Measurements from ENCODE around the gene SEMA5A.

SEMA5A gene

DNA sequence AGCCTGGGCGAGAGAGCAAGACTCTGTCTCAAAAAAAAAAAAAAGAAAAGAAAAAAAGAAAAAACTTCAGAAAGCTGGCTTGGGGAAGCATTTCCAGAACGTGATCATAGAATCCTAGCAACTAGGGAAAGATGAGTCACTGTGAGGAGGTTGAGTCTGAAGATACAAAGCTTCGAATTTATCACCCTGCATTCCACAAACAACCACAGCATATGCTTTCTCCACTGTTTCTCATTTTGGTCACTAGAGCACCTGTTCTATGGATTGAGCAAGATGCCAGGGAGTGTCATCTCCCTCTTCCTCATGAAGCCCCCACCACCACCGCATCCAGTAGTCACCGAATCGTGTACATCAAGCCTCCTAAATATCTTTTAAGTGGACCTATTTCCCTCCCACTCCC is 37.9 kb downstream of the SEMA5A start:
- no peak overlapping the region for H3K9ac ChIP-seq (ENCODE audit: low read length)
- no peak for DNase-seq
- no peaks in the 10 kb centered on the region for H3K27me3 ChIP-seq (replicated peaks; ENCODE audit: insufficient read depth, low read length)
- no peak overlapping the region for H3K4me3 ChIP-seq (ENCODE audit: low read length)
- no peak for TF ChIP-seq EZH2 (optimal IDR thresholded peaks at IDR 0.05; ENCODE audit: low read depth, low read length)
- no peak for TF ChIP-seq EZH2phosphoT487 (IDR thresholded peaks at IDR 0.05; ENCODE audit: low read length)
- TF ChIP-seq, protein P1, sequence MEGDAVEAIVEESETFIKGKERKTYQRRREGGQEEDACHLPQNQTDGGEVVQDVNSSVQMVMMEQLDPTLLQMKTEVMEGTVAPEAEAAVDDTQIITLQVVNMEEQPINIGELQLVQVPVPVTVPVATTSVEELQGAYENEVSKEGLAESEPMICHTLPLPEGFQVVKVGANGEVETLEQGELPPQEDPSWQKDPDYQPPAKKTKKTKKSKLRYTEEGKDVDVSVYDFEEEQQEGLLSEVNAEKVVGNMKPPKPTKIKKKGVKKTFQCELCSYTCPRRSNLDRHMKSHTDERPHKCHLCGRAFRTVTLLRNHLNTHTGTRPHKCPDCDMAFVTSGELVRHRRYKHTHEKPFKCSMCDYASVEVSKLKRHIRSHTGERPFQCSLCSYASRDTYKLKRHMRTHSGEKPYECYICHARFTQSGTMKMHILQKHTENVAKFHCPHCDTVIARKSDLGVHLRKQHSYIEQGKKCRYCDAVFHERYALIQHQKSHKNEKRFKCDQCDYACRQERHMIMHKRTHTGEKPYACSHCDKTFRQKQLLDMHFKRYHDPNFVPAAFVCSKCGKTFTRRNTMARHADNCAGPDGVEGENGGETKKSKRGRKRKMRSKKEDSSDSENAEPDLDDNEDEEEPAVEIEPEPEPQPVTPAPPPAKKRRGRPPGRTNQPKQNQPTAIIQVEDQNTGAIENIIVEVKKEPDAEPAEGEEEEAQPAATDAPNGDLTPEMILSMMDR (IDR thresholded peaks at IDR 0.05; ENCODE audit: low read length): no peak
- no peaks in the 10 kb centered on the region for H3K9me3 ChIP-seq (replicated peaks; ENCODE audit: insufficient read depth, low read length)
- no peaks in the 10 kb centered on the region for H3K79me2 ChIP-seq (ENCODE audit: low read length)
- no peaks in the 10 kb centered on the region for H3K4me1 ChIP-seq (ENCODE audit: low read length)
- H2AFZ ChIP-seq (ENCODE audit: low read length): no peak overlapping the region
- H4K20me1 ChIP-seq (ENCODE audit: insufficient read depth, low read length): no peaks in the 10 kb centered on the region
- H3K9me2 ChIP-seq (replicated peaks; ENCODE audit: insufficient read depth, low read length): no peaks in the 10 kb centered on the region
- no peaks in the 10 kb centered on the region for H3K36me3 ChIP-seq (replicated peaks; ENCODE audit: insufficient read depth, low read length)
- H3F3A ChIP-seq (ENCODE audit: insufficient read depth, low read length): no peaks in the 10 kb centered on the region
- no peak overlapping the region for H3K27ac ChIP-seq (ENCODE audit: low read length)
- H3K4me2 ChIP-seq (ENCODE audit: low read depth, low read length): no peak overlapping the region

DNA sequence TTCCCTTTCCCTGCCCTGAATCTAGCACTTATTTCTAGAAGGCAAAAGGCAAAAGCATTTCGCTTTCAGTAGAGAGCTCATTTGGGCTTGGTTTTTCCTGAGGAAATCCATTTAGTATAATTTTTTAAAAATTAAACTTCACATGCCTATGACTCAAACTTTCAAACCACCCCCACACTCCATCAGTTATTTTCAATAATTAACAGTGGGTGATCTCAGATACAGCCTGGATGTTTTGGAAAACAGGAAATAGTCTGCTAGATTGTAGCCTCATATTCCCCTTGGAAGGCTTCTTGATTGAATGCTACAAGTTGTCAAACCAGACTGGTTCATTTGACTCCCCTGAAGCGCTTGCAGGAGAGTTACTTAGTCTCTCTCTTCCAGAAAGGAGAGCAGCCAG is 40.6 kb downstream of the SEMA5A start:
- no peak overlapping the region for H3K4me2 ChIP-seq (ENCODE audit: low read depth, low read length)

DNA sequence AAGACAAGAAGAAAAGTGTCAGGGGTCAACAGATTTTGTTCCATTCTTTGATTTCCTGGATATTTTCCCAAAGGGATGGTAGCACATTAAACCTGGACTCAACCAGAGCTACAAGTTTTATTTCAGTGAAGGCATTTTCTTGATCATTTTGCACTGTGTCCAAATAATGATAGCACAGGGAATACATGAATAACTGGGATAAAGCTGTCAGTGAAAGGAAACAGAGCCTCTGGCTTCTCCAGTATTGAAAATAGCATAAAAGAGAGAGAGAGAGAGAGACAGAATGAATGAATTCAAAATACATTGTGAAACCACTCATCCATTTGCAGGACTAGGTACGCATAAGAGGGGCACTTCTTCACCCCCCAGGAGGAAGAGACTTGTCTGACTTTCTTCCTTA is 43.0 kb downstream of the SEMA5A start:
- Histone ChIP-seq H3K4me2 (ENCODE audit: low read depth, low read length) (no peak overlapping the region), H2AFZ (ENCODE audit: low read length) (no peak overlapping the region), H3K36me3 (replicated peaks; ENCODE audit: insufficient read depth, low read length) (no peaks in the 10 kb centered on the region), H3K9me2 (replicated peaks; ENCODE audit: insufficient read depth, low read length) (no peaks in the 10 kb centered on the region), H3K27me3 (replicated peaks; ENCODE audit: insufficient read depth, low read length) (no peaks in the 10 kb centered on the region), H3K9ac (ENCODE audit: low read length) (no peak overlapping the region), H3K27ac (ENCODE audit: low read length) (no peak overlapping the region), H3K4me1 (ENCODE audit: low read length) (no peaks in the 10 kb centered on the region; the same call in 1 of the 2 replicates), H3K9me3 (replicated peaks; ENCODE audit: insufficient read depth, low read length) (no peaks in the 10 kb centered on the region), H3K79me2 (ENCODE audit: low read length) (no peaks in the 10 kb centered on the region), H4K20me1 (ENCODE audit: insufficient read depth, low read length) (no peaks in the 10 kb centered on the region), H3F3A (ENCODE audit: insufficient read depth, low read length) (no peaks in the 10 kb centered on the region), H3K4me3 (ENCODE audit: low read length) (no peak overlapping the region)
- no peak for DNase-seq
- TF ChIP-seq, protein P1 (IDR thresholded peaks at IDR 0.05; ENCODE audit: low read length): no peak
- no peak for TF ChIP-seq EZH2 (optimal IDR thresholded peaks at IDR 0.05; ENCODE audit: low read depth, low read length)
- TF ChIP-seq EZH2phosphoT487 (IDR thresholded peaks at IDR 0.05; ENCODE audit: low read length): no peak

More for the DNA sequence above, 40.6 kb downstream of the SEMA5A start:
- TF ChIP-seq EZH2phosphoT487 (IDR thresholded peaks at IDR 0.05; ENCODE audit: low read length) (no peak), EZH2 (optimal IDR thresholded peaks at IDR 0.05; ENCODE audit: low read depth, low read length) (no peak)
- TF ChIP-seq, protein P1 (IDR thresholded peaks at IDR 0.05; ENCODE audit: low read length): no peak
- H3K27ac ChIP-seq (ENCODE audit: low read length): no peak overlapping the region
- no peak overlapping the region for H3K9ac ChIP-seq (ENCODE audit: low read length)
- no peaks in the 10 kb centered on the region for H3F3A ChIP-seq (ENCODE audit: insufficient read depth, low read length)
- no peaks in the 10 kb centered on the region for H3K27me3 ChIP-seq (replicated peaks; ENCODE audit: insufficient read depth, low read length)
- H3K4me1 ChIP-seq (ENCODE audit: low read length): no peaks in the 10 kb centered on the region
- no peaks in the 10 kb centered on the region for H4K20me1 ChIP-seq (ENCODE audit: insufficient read depth, low read length)
- no peaks in the 10 kb centered on the region for H3K36me3 ChIP-seq (replicated peaks; ENCODE audit: insufficient read depth, low read length)
- no peaks in the 10 kb centered on the region for H3K9me3 ChIP-seq (replicated peaks; ENCODE audit: insufficient read depth, low read length)
- H3K9me2 ChIP-seq (replicated peaks; ENCODE audit: insufficient read depth, low read length): no peaks in the 10 kb centered on the region
- H3K79me2 ChIP-seq (ENCODE audit: low read length): no peaks in the 10 kb centered on the region
- H3K4me3 ChIP-seq (ENCODE audit: low read length): no peak overlapping the region
- DNase-seq: no peak
- no peak overlapping the region for H2AFZ ChIP-seq (ENCODE audit: low read length)

Data from MM.1S (cell line).